Neutrophil (primary cell): ENCODE data around the gene ISCU.
A peak's percentile ranks its signal among the peaks of the same experiment; 100 is the strongest.

Source experiments
- H3K27ac ChIP-seq: fragments of 200-600 bp; sonication (generic); 2 replicates; pipeline ENCODE4 v1.5.1; 2016; ENCODE audit warnings: mild to moderate bottlenecking, moderate library complexity
- H3K27me3 ChIP-seq: fragments of 200-600 bp; sonication (generic); 2 replicates; pipeline ENCODE4 v1.6.0; 2016; ENCODE audit warnings: mild to moderate bottlenecking
- H3K36me3 ChIP-seq: fragments of 200-600 bp; sonication (generic); 2 replicates; pipeline ENCODE4 v1.5.1; 2017
- H3K4me1 ChIP-seq, 2 experiments: fragments of 200-600 bp in 1 of 2; sonication (generic) in 1 of 2; 1 replicate in 1 of 2; 2 replicates in 1 of 2; pipeline versions ENCODE4 v1.5.1 to v1.6.1; 2013 to 2016; ENCODE audit warnings: low read depth in 1 of 2, low read length in 1 of 2, mild to moderate bottlenecking in 1 of 2, moderate library complexity in 1 of 2; ENCODE audit not compliant: control insufficient read depth in 1 of 2, insufficient read depth in 1 of 2
- H3K4me3 ChIP-seq, 2 experiments: fragments of 200-600 bp in 1 of 2; sonication (generic) in 1 of 2; 1 replicate in 1 of 2; 2 replicates in 1 of 2; pipeline ENCODE4 v1.5.1; 2013 to 2016; ENCODE audit warnings: low read depth in 1 of 2, low read length in 1 of 2, mild to moderate bottlenecking in 1 of 2, moderate library complexity in 1 of 2
- H3K9me3 ChIP-seq: fragments of 200-600 bp; sonication (generic); 2 replicates; pipeline ENCODE4 v1.5.1; 2016
- CTCF ChIP-seq: fragments of 200-600 bp; sonication (generic); IDR thresholded peaks from 2 replicates; pipeline ENCODE4 v1.5.1; 2016; ENCODE audit warnings: antibody characterized with exemption

ISCU gene

GRCh38 chr12:108610856-108611605 is 48.6 kb downstream of the ISCU start:
- Histone ChIP-seq H3K9me3 (no peaks in the 10 kb centered on the region), H3K27me3 (peaks cover 18% of the 10 kb centered on the region), H3K4me3 (no peak overlapping the region), H3K27ac (no peak overlapping the region), H3K4me1 (no peaks in the 10 kb centered on the region), H3K36me3 (no peaks in the 10 kb centered on the region)
- TF ChIP-seq CTCF: no peak

GRCh38 chr12:108611884-108612415 is 49.6 kb downstream of the ISCU start:
- H3K4me3 ChIP-seq: no peak overlapping the region
- peaks cover 18% of the 10 kb centered on the region for H3K27me3 ChIP-seq
- H3K36me3 ChIP-seq: no peaks in the 10 kb centered on the region
- peak; percentile 56 for TF ChIP-seq CTCF
- H3K9me3 ChIP-seq: no peaks in the 10 kb centered on the region
- H3K27ac ChIP-seq: no peak overlapping the region
- H3K4me1 ChIP-seq: peaks cover 3% of the 10 kb centered on the region in 2 experiments

- Histone ChIP-seq H3K36me3 (no peaks in the 10 kb centered on the region), H3K4me3 (no peak overlapping the region), H3K27ac (no peak overlapping the region), H3K9me3 (no peaks in the 10 kb centered on the region), H3K4me1 (peaks cover 12% of the 10 kb centered on the region in 2 experiments), H3K27me3 (peaks cover 18% of the 10 kb centered on the region)
- TF ChIP-seq CTCF: no peak
These were observed 50.4 kb downstream of the ISCU start for GRCh38 chr12:108612788-108613282.

GRCh38 chr12:108613548-108613947 is 51.2 kb downstream of the ISCU start:
- no peaks in the 10 kb centered on the region for H3K9me3 ChIP-seq
- no peaks in the 10 kb centered on the region for H3K36me3 ChIP-seq
- H3K27ac ChIP-seq: no peak overlapping the region
- peaks cover 19% of the 10 kb centered on the region in 2 experiments for H3K4me1 ChIP-seq
- peaks cover 18% of the 10 kb centered on the region for H3K27me3 ChIP-seq
- TF ChIP-seq CTCF: no peak
- no peak overlapping the region for H3K4me3 ChIP-seq

GRCh38 chr12:108614041-108614440 is 51.6 kb downstream of the ISCU start:
- TF ChIP-seq CTCF: no peak
- peaks cover 13% of the 10 kb centered on the region for H3K27me3 ChIP-seq
- peaks cover under 1% of the 10 kb centered on the region for H3K36me3 ChIP-seq
- no peaks in the 10 kb centered on the region for H3K9me3 ChIP-seq
- no peak overlapping the region for H3K27ac ChIP-seq
- no peak overlapping the region for H3K4me3 ChIP-seq
- H3K4me1 ChIP-seq: peaks cover 20 to 21% of the 10 kb centered on the region in 2 experiments
